Measurements from ENCODE around the gene DAGLB. TPM values are rescaled to one million over a fixed set of nuclear protein-coding genes. Genes with fewer than 3 reads are reported as not detected.
A peak's percentile ranks its signal among the peaks of the same experiment; 100 is the strongest.
"Not testable (repeated sequence)": the region's sequence is repeated elsewhere in the genome, so short reads cannot be mapped to it uniquely, and the experiment has no call there.

DAGLB gene
- total RNA-seq, 1 donor from 2014 or later = 30.3 TPM

GRCh38 chr7:6478186-6478585, 30.4 kb upstream of the DAGLB start:
- H3K9me3 Mint-ChIP-seq (ENCODE audit: low read depth) = no peaks in the 10 kb centered on the region
- H3K4me3 Mint-ChIP-seq (ENCODE audit: low read depth) = no peak overlapping the region
- TF ChIP-seq CTCF (IDR thresholded peaks at IDR 0.05; ENCODE audit: unreplicated experiment) = no peak
- DNase-seq (ENCODE audit: low spot score, unreplicated experiment) = no peak
- H3K36me3 Mint-ChIP-seq (ENCODE audit: insufficient read depth) = no peaks in the 10 kb centered on the region
- H3K27ac Mint-ChIP-seq = no peak overlapping the region
- H3K27me3 Mint-ChIP-seq = no peaks in the 10 kb centered on the region
- peaks cover 6% of the 10 kb centered on the region for H3K4me1 Mint-ChIP-seq (ENCODE audit: low read depth)

GRCh38 chr7:6477318-6477660, 29.5 kb upstream of the DAGLB start:
- H3K4me1 Mint-ChIP-seq (ENCODE audit: low read depth) = peaks cover 2% of the 10 kb centered on the region
- no peak for TF ChIP-seq CTCF (IDR thresholded peaks at IDR 0.05; ENCODE audit: unreplicated experiment)
- peaks cover 1% of the 10 kb centered on the region for H3K36me3 Mint-ChIP-seq (ENCODE audit: insufficient read depth)

DNA sequence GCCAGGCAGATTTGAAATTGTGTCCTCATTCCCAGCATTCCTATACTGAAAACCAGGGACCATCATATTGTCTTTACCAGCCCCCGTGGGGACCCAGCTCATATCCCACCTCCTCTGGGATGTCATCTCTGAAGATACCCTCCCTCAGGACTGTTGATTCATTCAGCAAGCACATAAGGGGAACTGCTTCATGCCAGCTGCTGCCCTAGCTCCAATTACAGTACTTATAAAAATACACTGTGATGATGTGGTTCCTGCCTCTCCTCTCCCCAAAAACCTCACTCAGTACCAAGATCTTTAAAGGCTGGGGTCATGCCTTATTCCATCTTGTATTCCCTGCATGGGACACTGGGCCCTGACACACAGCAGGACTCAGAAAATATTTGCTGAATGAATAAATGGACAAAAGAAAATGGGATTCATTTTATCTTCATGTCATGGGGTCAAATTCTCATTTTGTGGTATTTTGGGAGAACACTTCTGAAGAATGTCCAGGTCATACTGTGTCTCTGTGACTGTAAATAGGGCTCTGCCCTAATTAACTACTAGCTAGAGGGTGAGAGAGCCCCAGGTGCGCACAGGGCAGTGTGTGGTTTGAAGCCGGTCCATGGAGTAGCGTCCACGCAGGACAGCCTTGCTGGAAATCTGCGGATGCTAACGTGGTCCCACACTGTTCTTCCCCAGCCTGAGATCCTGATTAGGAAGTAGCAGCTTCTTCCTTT, 29.0 kb upstream of the DAGLB start:
- H3K36me3 Mint-ChIP-seq (ENCODE audit: insufficient read depth) = peaks cover 5% of the 10 kb centered on the region
- no peak for DNase-seq (ENCODE audit: low spot score, unreplicated experiment)
- peaks cover 1% of the 10 kb centered on the region for H3K4me1 Mint-ChIP-seq (ENCODE audit: low read depth)
- no peaks in the 10 kb centered on the region for H3K27me3 Mint-ChIP-seq
- H3K4me3 Mint-ChIP-seq (ENCODE audit: low read depth) = no peak overlapping the region
- TF ChIP-seq CTCF (IDR thresholded peaks at IDR 0.05; ENCODE audit: unreplicated experiment) = no peak
- no peak overlapping the region for H3K27ac Mint-ChIP-seq
- H3K9me3 Mint-ChIP-seq (ENCODE audit: low read depth) = no peaks in the 10 kb centered on the region

More at GRCh38 chr7:6477318-6477660, 29.5 kb upstream of the DAGLB start:
- H3K27ac Mint-ChIP-seq = no peak overlapping the region
- H3K27me3 Mint-ChIP-seq = no peaks in the 10 kb centered on the region
- no peak for DNase-seq (ENCODE audit: low spot score, unreplicated experiment)
- no peaks in the 10 kb centered on the region for H3K9me3 Mint-ChIP-seq (ENCODE audit: low read depth)
- no peak overlapping the region for H3K4me3 Mint-ChIP-seq (ENCODE audit: low read depth)

- Mint-ChIP-seq H3K27me3 (no peaks in the 10 kb centered on the region), H3K4me1 (ENCODE audit: low read depth) (peaks cover 1% of the 10 kb centered on the region), H3K9me3 (ENCODE audit: low read depth) (no peaks in the 10 kb centered on the region), H3K4me3 (ENCODE audit: low read depth) (no peak overlapping the region), H3K27ac (peak overlapping the region; percentile 56), H3K36me3 (ENCODE audit: insufficient read depth) (peaks cover 8% of the 10 kb centered on the region)
- no peak for TF ChIP-seq CTCF (IDR thresholded peaks at IDR 0.05; ENCODE audit: unreplicated experiment)
- DNase-seq (ENCODE audit: low spot score, unreplicated experiment) = no peak
These were observed 27.9 kb upstream of the DAGLB start for GRCh38 chr7:6475433-6476186.

GRCh38 chr7:6465862-6466261, 18.1 kb upstream of the DAGLB start:
- Mint-ChIP-seq H3K4me1 (ENCODE audit: low read depth) (no peaks in the 10 kb centered on the region), H3K9me3 (ENCODE audit: low read depth) (peaks cover 13% of the 10 kb centered on the region), H3K27ac (no peak overlapping the region), H3K27me3 (no peaks in the 10 kb centered on the region), H3K4me3 (ENCODE audit: low read depth) (no peak overlapping the region), H3K36me3 (ENCODE audit: insufficient read depth) (peaks cover 56% of the 10 kb centered on the region)
- DNase-seq (ENCODE audit: low spot score, unreplicated experiment) = no peak
- no peak for TF ChIP-seq CTCF (IDR thresholded peaks at IDR 0.05; ENCODE audit: unreplicated experiment)

GRCh38 chr7:6463609-6464008, 15.9 kb upstream of the DAGLB start:
- H3K27ac Mint-ChIP-seq; H3K4me3 Mint-ChIP-seq (ENCODE audit: low read depth); H3K27me3 Mint-ChIP-seq; DNase-seq (ENCODE audit: low spot score, unreplicated experiment); H3K4me1 Mint-ChIP-seq (ENCODE audit: low read depth): not testable (repeated sequence)
- H3K36me3 Mint-ChIP-seq (ENCODE audit: insufficient read depth) = peaks cover 42% of the 10 kb centered on the region
- H3K9me3 Mint-ChIP-seq (ENCODE audit: low read depth) = peaks cover 13% of the 10 kb centered on the region

Measured in progenitor cell of endocrine pancreas (in vitro differentiated cells).